Neural cell (in vitro differentiated cells): ENCODE measurements around the gene RAC2.

Experiments
- CTCF ChIP-seq: fragments of 450-650 bp; IDR thresholded peaks from 2 replicates; pipeline ENCODE4 v1.5.1; 2014; ENCODE audit warnings: antibody characterized with exemption, mild to moderate bottlenecking, moderate library complexity; ENCODE audit not compliant: poor library complexity, severe bottlenecking
- EP300 ChIP-seq: fragments of 450-650 bp; conservative IDR thresholded peaks from 2 replicates; pipeline ENCODE4 v1.6.1; 2014; ENCODE audit warnings: antibody characterized with exemption, mild to moderate bottlenecking, moderate library complexity; ENCODE audit not compliant: poor library complexity, severe bottlenecking
- EZH2 ChIP-seq: fragments of 200-600, 300-800 bp; shearing (Covaris generic), sonication (generic); IDR thresholded peaks from 2 replicates; pipeline ENCODE4 v1.6.1; 2014; ENCODE audit warnings: antibody characterized with exemption, low read length, borderline replicate concordance, mild to moderate bottlenecking; ENCODE audit not compliant: insufficient read depth, poor library complexity, severe bottlenecking
- MXI1 ChIP-seq: fragments of 450-650 bp; conservative IDR thresholded peaks from 2 replicates; pipeline ENCODE4 v1.6.1; 2014; ENCODE audit warnings: antibody characterized with exemption, mild to moderate bottlenecking; ENCODE audit not compliant: poor library complexity, severe bottlenecking
- POLR2AphosphoS5 ChIP-seq: IDR thresholded peaks from 2 replicates; pipeline ENCODE4 v1.6.1; 2012
- RAD21 ChIP-seq: fragments of 450-650 bp; conservative IDR thresholded peaks from 2 replicates; pipeline ENCODE4 v1.6.1; 2014; ENCODE audit warnings: antibody characterized with exemption, mild to moderate bottlenecking, moderate library complexity
- REST ChIP-seq: IDR thresholded peaks from 2 replicates; pipeline ENCODE4 v1.6.1; 2012; ENCODE audit warnings: borderline replicate concordance
- TAF1 ChIP-seq: IDR thresholded peaks from 2 replicates; pipeline ENCODE4 v1.6.1; 2012; ENCODE audit warnings: low read depth

- TF ChIP-seq CTCF (no peak), POLR2AphosphoS5 (no peak), RAD21 (no peak), EZH2 (no peak), MXI1 (no peak), REST (no peak), EP300 (no peak), TAF1 (no peak)
These were observed 55.9 kb downstream of the RAC2 start, which contains the start of gene C1QTNF6 for GRCh38 chr22:37187891-37188761.
